GM18907 (cell line): ENCODE results near the gene PTX3.

Source experiments
- ATAC-seq: cut with Tn5 transposase; IDR thresholded peaks from one replicate; pipeline ENCODE4 v1.9.1; 2021; ENCODE audit warnings: mild to moderate bottlenecking, moderate library complexity; ENCODE audit not compliant: unreplicated experiment

Gene PTX3

GRCh38 chr3:157436583-157437291 is at the start of gene PTX3:
TSS of gene PTX3 (plus strand) at chr3:157436850. CDS start at chr3:157436934, 84 bp downstream.
- no peak for ATAC-seq

- ATAC-seq = no peak
Observed at GRCh38 chr3:157387708-157388435, 48.8 kb upstream of the PTX3 start.

- ATAC-seq = no peak
Observed at GRCh38 chr3:157388976-157389375, 47.7 kb upstream of the PTX3 start.

GRCh38 chr3:157390713-157391515 is 45.7 kb upstream of the PTX3 start:
- no peak for ATAC-seq

GRCh38 chr3:157392104-157392503 is 44.5 kb upstream of the PTX3 start:
- no peak for ATAC-seq

GRCh38 chr3:157393113-157393512 is 43.5 kb upstream of the PTX3 start:
- no peak for ATAC-seq

GRCh38 chr3:157394411-157394810 is 42.2 kb upstream of the PTX3 start:
- no peak for ATAC-seq

GRCh38 chr3:157398598-157398997 is 38.1 kb upstream of the PTX3 start:
- ATAC-seq = no peak

- ATAC-seq = no peak
Observed at GRCh38 chr3:157404381-157404780, 32.3 kb upstream of the PTX3 start.

- ATAC-seq = no peak
Observed at GRCh38 chr3:157405457-157405856, 31.2 kb upstream of the PTX3 start.

GRCh38 chr3:157406394-157406793 is 30.3 kb upstream of the PTX3 start:
- no peak for ATAC-seq

- ATAC-seq = no peak
Observed at GRCh38 chr3:157407769-157408168, 28.9 kb upstream of the PTX3 start.

GRCh38 chr3:157408499-157409149 is 28.0 kb upstream of the PTX3 start:
- ATAC-seq = no peak

- ATAC-seq = no peak
Observed at GRCh38 chr3:157409516-157409915, 27.1 kb upstream of the PTX3 start.

GRCh38 chr3:157410945-157411344 is 25.7 kb upstream of the PTX3 start:
- no peak for ATAC-seq

GRCh38 chr3:157412323-157412855 is 24.3 kb upstream of the PTX3 start:
- no peak for ATAC-seq

- no peak for ATAC-seq
Observed at GRCh38 chr3:157414861-157415260, 21.8 kb upstream of the PTX3 start.

GRCh38 chr3:157416347-157417087 is 20.1 kb upstream of the PTX3 start:
- ATAC-seq = no peak

- no peak for ATAC-seq
Observed at GRCh38 chr3:157417247-157417646, 19.4 kb upstream of the PTX3 start.

- no peak for ATAC-seq
Observed at GRCh38 chr3:157418104-157418503, 18.5 kb upstream of the PTX3 start.
